NT2/D1 (cell line): ENCODE data around the gene CNR2.
"Not testable (repeated sequence)": the region's sequence is repeated elsewhere in the genome, so short reads cannot be mapped to it uniquely, and the experiment has no call there.

Experiments used
- DNase-seq: peaks from one replicate; pipeline ENCODE4 v3.0.0-alpha.2; 2011; ENCODE audit warnings: low read depth, low spot score
- H3K27me3 ChIP-seq: 2 replicates; pipeline ENCODE4 v1.6.0; 2011; ENCODE audit warnings: mild to moderate bottlenecking; ENCODE audit not compliant: insufficient read length, insufficient read depth
- H3K36me3 ChIP-seq: 2 replicates; pipeline ENCODE4 v1.6.1; 2011; ENCODE audit warnings: mild to moderate bottlenecking, low read length, mixed read lengths; ENCODE audit not compliant: insufficient read depth, insufficient read length
- H3K4me1 ChIP-seq: 2 replicates; pipeline ENCODE4 v1.5.1; 2011; ENCODE audit not compliant: insufficient read depth, insufficient read length
- H3K4me3 ChIP-seq: 2 replicates; pipeline ENCODE4 v1.5.1; 2011; ENCODE audit warnings: low read depth; ENCODE audit not compliant: insufficient read length
- H3K9ac ChIP-seq: 2 replicates; pipeline ENCODE4 v1.6.0; 2011; ENCODE audit warnings: low read depth; ENCODE audit not compliant: insufficient read length
- H3K9me3 ChIP-seq: 2 replicates; pipeline ENCODE4 v1.5.1; 2011; ENCODE audit warnings: mild to moderate bottlenecking, low read length; ENCODE audit not compliant: insufficient read depth
- SUZ12 ChIP-seq: IDR thresholded peaks from 2 replicates; pipeline ENCODE4 v1.6.1; 2011; ENCODE audit not compliant: insufficient read length, insufficient read depth; ENCODE audit errors: extremely low read depth
- YY1 ChIP-seq: IDR thresholded peaks from 2 replicates; pipeline ENCODE4 v1.6.1; 2011; ENCODE audit not compliant: insufficient read length, insufficient read depth
- ZNF274 ChIP-seq: IDR thresholded peaks from 2 replicates; pipeline ENCODE4 v1.6.1; 2011; ENCODE audit warnings: mild to moderate bottlenecking, low read depth, low read length

CNR2 gene

DNA sequence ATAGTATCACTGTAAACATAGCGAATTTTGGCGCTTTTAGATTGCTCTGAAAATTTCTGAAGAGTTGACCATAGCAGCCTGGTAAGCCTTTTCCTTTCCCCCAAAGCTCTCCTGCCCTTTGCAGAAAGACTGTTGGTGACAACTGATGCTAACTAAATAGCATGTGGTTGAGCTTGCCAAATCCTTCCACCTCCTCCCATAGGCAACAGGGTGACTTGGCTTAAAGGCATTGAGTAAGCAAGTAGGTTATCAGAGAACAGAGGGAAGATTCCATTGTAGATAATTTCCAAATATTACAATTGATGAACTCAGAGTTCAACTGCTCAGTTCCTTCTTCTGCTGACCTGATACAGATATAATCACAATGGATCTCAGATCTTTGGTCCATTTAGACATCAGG is 68.0 kb downstream of the CNR2 start:
- TF ChIP-seq SUZ12 = no peak
- no peak for TF ChIP-seq YY1
- TF ChIP-seq ZNF274 = no peak
- DNase-seq = no peak
- no peak overlapping the region for H3K4me3 ChIP-seq
- no peaks in the 10 kb centered on the region for H3K4me1 ChIP-seq
- no peaks in the 10 kb centered on the region for H3K27me3 ChIP-seq
- no peak overlapping the region for H3K9ac ChIP-seq
- peaks cover 10% of the 10 kb centered on the region; the same call in 1 of the 2 replicates for H3K9me3 ChIP-seq
- no peaks in the 10 kb centered on the region for H3K36me3 ChIP-seq

DNA sequence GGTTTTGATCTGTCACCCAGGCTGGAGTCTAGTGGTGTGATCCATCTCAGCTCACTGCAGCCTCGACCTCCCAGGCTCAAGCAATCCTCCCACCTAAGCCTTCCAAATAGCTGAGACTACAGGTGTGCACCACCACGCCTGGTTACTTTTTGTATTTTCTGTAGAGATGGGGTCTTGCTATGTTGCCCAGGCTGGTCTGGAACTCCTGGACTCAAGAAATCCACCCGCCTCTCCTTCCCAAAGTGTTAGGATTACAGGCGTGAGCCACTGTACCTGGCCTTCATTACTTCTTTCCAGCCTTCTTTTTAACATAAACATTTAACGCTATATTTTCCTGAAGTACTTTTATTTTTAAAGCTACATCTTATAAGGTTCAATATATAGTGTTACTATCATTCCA is 69.5 kb downstream of the CNR2 start:
- peaks cover 10% of the 10 kb centered on the region; the same call in 1 of the 2 replicates for H3K9me3 ChIP-seq
- no peak overlapping the region for H3K4me3 ChIP-seq
- no peak for TF ChIP-seq ZNF274
- no peak for TF ChIP-seq SUZ12
- no peak for TF ChIP-seq YY1
- no peaks in the 10 kb centered on the region for H3K4me1 ChIP-seq
- no peak overlapping the region for H3K9ac ChIP-seq
- H3K27me3 ChIP-seq = no peaks in the 10 kb centered on the region
- DNase-seq = no peak
- no peaks in the 10 kb centered on the region for H3K36me3 ChIP-seq

DNA sequence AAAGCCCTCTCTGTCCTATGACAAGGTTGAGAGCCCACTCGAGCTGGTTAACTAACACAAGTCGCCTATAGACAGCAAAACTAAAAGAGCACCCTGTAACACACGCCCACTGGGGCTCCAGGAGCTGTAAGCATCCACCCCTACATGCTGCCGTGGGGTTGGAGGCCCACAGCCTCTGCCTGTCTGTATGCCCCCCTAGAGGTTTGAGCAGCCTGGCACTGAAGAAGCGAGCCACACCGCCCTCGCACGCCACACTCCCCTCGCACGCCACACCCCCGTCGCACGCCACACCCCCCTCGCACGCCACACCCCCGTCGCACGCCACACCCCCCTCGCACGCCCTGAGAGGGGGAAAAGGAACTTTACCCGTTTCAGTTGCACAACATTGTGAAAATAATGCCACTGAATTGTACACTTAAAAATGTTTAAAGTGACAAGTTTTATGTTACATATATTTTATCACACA is 74.7 kb downstream of the CNR2 start:
- DNase-seq = no peak
- Histone ChIP-seq H3K36me3 (no peaks in the 10 kb centered on the region), H3K27me3 (peaks cover 23% of the 10 kb centered on the region), H3K9ac (no peak overlapping the region), H3K4me1 (no peaks in the 10 kb centered on the region), H3K4me3 (peak overlapping the region; percentile 5), H3K9me3 (no peaks in the 10 kb centered on the region)
- TF ChIP-seq SUZ12 (no peak), ZNF274 (no peak), YY1 (no peak)

DNA sequence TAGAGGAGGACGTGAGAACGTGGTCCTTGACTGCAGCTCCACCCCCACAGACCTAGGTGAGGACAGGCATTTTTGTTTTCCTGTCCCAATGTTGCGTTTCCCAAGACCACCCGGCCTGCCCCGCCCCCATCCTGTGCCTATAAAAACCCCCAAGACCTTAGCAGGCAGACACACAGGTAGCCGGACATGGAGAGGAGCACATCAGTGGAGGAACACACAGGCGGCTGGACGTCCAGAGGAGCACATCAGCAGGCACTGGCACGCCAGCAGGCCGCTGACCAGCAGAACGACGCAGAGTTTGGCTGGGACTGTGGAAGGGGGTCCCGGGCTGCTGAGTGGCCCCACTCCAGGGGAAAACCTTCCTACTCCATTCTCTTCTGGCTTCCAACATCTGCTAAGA is 75.3 kb downstream of the CNR2 start:
- Histone ChIP-seq H3K9me3 (no peaks in the 10 kb centered on the region), H3K4me3 (no peak overlapping the region), H3K4me1 (no peaks in the 10 kb centered on the region), H3K27me3 (peaks cover 23% of the 10 kb centered on the region), H3K9ac (no peak overlapping the region), H3K36me3 (no peaks in the 10 kb centered on the region)
- no peak for DNase-seq
- TF ChIP-seq SUZ12 = no peak
- TF ChIP-seq YY1 = no peak
- TF ChIP-seq ZNF274 = no peak

DNA sequence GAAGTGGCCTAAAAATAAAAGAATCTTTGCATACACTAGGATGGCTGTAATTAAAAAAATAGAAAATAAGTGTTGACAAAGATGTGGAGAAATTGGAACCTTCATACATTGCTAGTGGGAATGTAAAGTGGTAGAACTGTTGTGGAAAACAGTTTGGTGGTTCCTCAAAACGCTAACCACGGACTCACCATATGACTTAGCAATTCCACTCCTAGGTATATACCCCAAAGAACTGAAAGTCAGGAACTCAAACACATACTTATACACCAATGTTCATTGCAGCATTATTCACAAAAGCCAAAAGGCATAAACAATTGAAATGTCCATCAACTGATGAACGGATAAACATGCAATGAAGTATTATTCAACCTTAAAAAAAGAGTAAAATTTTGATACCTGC is 77.1 kb downstream of the CNR2 start:
- DNase-seq = no peak
- Histone ChIP-seq H3K4me1 (no peaks in the 10 kb centered on the region), H3K4me3 (no peak overlapping the region), H3K27me3 (peaks cover 23% of the 10 kb centered on the region), H3K9me3 (no peaks in the 10 kb centered on the region), H3K9ac (no peak overlapping the region), H3K36me3 (no peaks in the 10 kb centered on the region)
- TF ChIP-seq YY1 (no peak), ZNF274 (no peak), SUZ12 (no peak)

DNA sequence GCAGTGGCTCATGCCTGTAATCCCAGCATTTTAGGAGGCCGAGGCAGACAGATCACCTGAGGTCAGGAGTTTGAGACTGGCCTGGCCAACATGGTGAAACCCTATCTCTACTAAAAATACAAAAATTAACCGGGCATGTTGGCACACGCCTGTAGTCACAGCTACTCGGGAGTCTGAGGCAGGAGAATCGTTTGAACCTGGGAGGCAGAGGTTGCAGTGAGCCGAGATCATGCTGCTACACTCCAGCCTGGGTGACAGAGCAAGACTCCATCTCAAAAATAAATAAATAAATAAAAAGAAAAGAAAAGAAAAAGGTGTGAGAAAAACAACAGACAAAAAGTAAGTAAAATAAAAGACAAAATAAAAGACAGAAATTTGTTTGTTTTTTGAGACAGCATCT is 79.0 kb downstream of the CNR2 start:
- not testable (repeated sequence) for H3K36me3 ChIP-seq, H3K9me3 ChIP-seq, DNase-seq, H3K4me1 ChIP-seq, H3K9ac ChIP-seq, H3K4me3 ChIP-seq
- H3K27me3 ChIP-seq = peaks cover 23% of the 10 kb centered on the region

DNA sequence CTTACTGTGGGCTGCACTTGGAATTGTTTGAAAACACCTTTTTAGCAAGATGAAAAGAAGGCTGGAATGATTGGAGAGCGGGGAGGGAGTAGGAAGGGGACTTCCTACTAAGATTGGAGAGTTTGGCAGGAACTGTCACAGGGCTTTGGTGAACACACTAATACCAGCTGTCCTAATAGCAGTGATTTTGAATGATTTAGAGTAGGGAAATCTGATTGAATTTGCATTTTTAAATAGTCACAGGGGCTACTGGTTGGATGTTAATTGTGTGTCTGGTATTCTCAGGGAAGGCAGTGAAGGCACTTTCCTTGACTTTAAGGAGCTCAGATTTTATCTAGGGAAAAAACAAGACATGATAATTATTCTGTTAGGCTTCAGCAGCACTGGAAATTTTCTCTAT is 85.4 kb downstream of the CNR2 start:
- peaks cover 2% of the 10 kb centered on the region for H3K4me1 ChIP-seq
- TF ChIP-seq YY1 (no peak), SUZ12 (no peak)
- H3K4me3 ChIP-seq = no peak overlapping the region
- H3K36me3 ChIP-seq = no peaks in the 10 kb centered on the region
- DNase-seq = no peak
- H3K9ac ChIP-seq = no peak overlapping the region
- no peaks in the 10 kb centered on the region for H3K9me3 ChIP-seq
- no peaks in the 10 kb centered on the region for H3K27me3 ChIP-seq

DNA sequence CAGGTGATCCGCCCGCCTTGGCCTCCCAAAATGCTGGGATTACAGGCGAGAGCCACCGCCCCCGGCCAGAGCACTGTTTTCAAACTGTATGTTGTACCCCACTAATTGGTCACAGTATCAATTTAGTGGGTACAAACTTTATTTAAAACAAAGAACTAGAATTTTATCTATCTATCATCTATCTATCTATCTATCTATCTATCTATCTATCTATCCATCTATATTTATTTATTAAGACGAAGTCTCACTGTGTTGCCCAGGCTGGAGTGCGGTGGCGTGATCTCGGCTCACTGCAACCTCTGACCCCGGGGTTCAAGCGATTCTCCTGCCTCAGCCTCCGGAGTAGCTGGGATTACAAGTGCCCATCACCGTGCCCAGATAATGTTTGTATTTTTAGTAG is 86.6 kb downstream of the CNR2 start:
- not testable (repeated sequence) for H3K27me3 ChIP-seq, H3K36me3 ChIP-seq, H3K9ac ChIP-seq, H3K9me3 ChIP-seq, DNase-seq, H3K4me3 ChIP-seq, H3K4me1 ChIP-seq
